ENCODE measurements around the gene CALD1.

GRCh38 chr7:134744569-134744968 lies 34.9 kb upstream of the CALD1 start:
- TF ChIP-seq CTCF (IDR thresholded peaks at IDR 0.05) (no peak), POLR2A (IDR thresholded peaks at IDR 0.05) (no peak)
